OCI-LY1 (cell line): Measurements from ENCODE around the gene PICK1.
"Not testable (repeated sequence)": the region's sequence is repeated elsewhere in the genome, so short reads cannot be mapped to it uniquely, and the experiment has no call there.

ENCODE experiments used
- EZH2 ChIP-seq: fragments of 200-600 bp; sonication (generic), shearing (Covaris generic); IDR thresholded peaks from 2 replicates; pipeline ENCODE4 v1.8.0; 2017; ENCODE audit warnings: borderline replicate concordance, mixed run types, mild to moderate bottlenecking, antibody characterized with exemption, low read length, moderate library complexity, mixed read lengths
- TF ChIP-seq, protein P1 (sequence below): fragments of 200-600 bp; sonication (generic), shearing (Covaris generic); IDR thresholded peaks from 2 replicates; pipeline ENCODE4 v1.5.1; 2017; ENCODE audit warnings: mild to moderate bottlenecking, antibody characterized with exemption, low read length, moderate library complexity, mixed read lengths

GRCh38 chr22:38037367-38038150, 19.6 kb upstream of the PICK1 start:
- TF ChIP-seq, protein P1, sequence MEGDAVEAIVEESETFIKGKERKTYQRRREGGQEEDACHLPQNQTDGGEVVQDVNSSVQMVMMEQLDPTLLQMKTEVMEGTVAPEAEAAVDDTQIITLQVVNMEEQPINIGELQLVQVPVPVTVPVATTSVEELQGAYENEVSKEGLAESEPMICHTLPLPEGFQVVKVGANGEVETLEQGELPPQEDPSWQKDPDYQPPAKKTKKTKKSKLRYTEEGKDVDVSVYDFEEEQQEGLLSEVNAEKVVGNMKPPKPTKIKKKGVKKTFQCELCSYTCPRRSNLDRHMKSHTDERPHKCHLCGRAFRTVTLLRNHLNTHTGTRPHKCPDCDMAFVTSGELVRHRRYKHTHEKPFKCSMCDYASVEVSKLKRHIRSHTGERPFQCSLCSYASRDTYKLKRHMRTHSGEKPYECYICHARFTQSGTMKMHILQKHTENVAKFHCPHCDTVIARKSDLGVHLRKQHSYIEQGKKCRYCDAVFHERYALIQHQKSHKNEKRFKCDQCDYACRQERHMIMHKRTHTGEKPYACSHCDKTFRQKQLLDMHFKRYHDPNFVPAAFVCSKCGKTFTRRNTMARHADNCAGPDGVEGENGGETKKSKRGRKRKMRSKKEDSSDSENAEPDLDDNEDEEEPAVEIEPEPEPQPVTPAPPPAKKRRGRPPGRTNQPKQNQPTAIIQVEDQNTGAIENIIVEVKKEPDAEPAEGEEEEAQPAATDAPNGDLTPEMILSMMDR = not testable (repeated sequence)
- not testable (repeated sequence) for TF ChIP-seq EZH2
